Prostate gland (tissue), 2 donors: ENCODE measurements around the gene GRIA4. TPM values are rescaled to one million over a fixed set of nuclear protein-coding genes. Genes with fewer than 3 reads are reported as not detected.

ENCODE experiments used
- DNase-seq: peaks from one replicate; pipeline ENCODE4 v3.0.0-alpha.2; 2019; ENCODE audit warnings: low spot score
- H3K27ac ChIP-seq, 2 donors: fragments of 200-600 bp; sonication (generic); 2 replicates each; pipeline ENCODE4 v1.5.1; 2017 to 2019
- H3K27me3 ChIP-seq: fragments of 200-600 bp; sonication (generic); replicated peaks from 2 replicates; pipeline ENCODE4 v1.5.1; 2019; ENCODE audit not compliant: insufficient read depth
- H3K36me3 ChIP-seq, 2 donors: fragments of 200-600 bp; sonication (generic); 1 replicate in 1 of 2; 2 replicates in 1 of 2; pipeline versions ENCODE4 v1.5.1 to v1.8.1; 2017 to 2019
- H3K4me1 ChIP-seq: fragments of 200-600 bp; sonication (generic); replicated peaks from 2 replicates; pipeline ENCODE4 v1.5.1; 2019
- H3K4me3 ChIP-seq, 2 donors: fragments of 200-600 bp; sonication (generic); 2 replicates each; pipeline ENCODE4 v1.5.1; 2017 to 2019
- H3K9me3 ChIP-seq: fragments of 200-600 bp; sonication (generic); 2 replicates; pipeline ENCODE4 v1.5.1; 2017
- CTCF ChIP-seq, 4 experiments: fragments of 200-600 bp in 2 of 4; fragments of 450-650 bp in 2 of 4; sonication (generic) in 2 of 4; IDR thresholded peaks; 1 replicate in 3 of 4; 2 replicates in 1 of 4; pipeline ENCODE4 v1.5.1; 2016 to 2019; ENCODE audit warnings: antibody characterized with exemption in 4 of 4, mild to moderate bottlenecking in 2 of 4, moderate library complexity in 2 of 4
- POLR2A ChIP-seq: fragments of 450-650 bp; IDR thresholded peaks from one replicate; pipeline ENCODE4 v1.6.1; 2016; ENCODE audit warnings: antibody characterized with exemption, mild to moderate bottlenecking
- POLR2AphosphoS5 ChIP-seq: sonication (generic); formaldehyde crosslinking; IDR thresholded peaks from one replicate; pipeline ENCODE4 v1.6.1; 2017; ENCODE audit warnings: antibody characterized with exemption
- WGBS: methylation state at CpG from one replicate; pipeline ENCODE4 v1.1.5; 2018; 5-methylcytosine and 5-hydroxymethylcytosine counted together
- intact Hi-C: fragments of 100-400 bp; cut with DNase I; formaldehyde crosslinking; loops from one replicate; pipeline ENCODE4 v1.14.2; 2022
- total RNA-seq, 2 donors: library from RNA; depleted of rRNA; stranded (reverse); fragments of >200 nt; gene quantifications; one replicate each; pipeline ENCODE4 v1.1.0, GENCODE V29; 2016

Gene GRIA4
- total RNA-seq, 2 donors from 2014 or later = not detected

GRCh38 chr11:105960252-105961245, 350.7 kb downstream of the GRIA4 start:
- TF ChIP-seq CTCF (IDR thresholded peaks at IDR 0.05) (no peak), POLR2AphosphoS5 (no peak), POLR2A (no peak)
- Histone ChIP-seq H3K9me3 (no peaks in the 10 kb centered on the region), H3K27ac (no peak overlapping the region), H3K27me3 (no peaks in the 10 kb centered on the region), H3K4me3 (no peak overlapping the region), H3K4me1 (no peaks in the 10 kb centered on the region), H3K36me3 (no peaks in the 10 kb centered on the region)
- no peak for DNase-seq
- WGBS = 80% methylated on average over 22 of the region's 22 CpGs
- intact Hi-C loops = no loop called here

DNA sequence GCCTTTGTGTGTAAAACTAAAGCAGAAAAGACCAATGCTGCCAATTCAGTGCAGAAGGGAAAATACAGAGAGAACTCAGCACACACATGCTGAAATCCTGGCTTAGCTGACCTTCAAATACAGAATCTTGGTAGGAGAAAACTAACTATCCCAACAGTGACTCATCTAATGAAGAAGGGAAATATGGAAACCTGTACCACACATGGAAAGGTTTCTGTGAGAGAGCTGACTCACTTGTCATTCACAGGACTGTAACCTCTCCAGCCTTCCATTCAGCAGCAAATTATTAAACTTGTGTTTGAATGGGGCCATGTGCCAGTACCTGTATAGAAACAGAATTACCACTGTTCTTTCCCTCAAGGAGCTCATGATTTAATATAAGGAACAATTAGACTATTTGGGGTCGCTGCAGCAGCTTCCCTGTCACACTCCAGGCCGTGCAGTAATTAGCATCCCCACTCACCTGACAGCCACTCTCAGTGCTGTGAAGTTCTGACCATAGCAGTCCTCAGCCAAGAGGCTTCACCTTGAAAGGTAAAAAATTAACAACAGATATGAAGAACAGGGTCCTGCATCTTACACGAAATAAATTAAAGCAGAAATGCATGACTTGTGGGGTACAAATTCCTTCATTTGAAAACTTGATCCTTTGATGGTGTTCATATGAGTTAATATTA, 358.3 kb downstream of the GRIA4 start:
- no peaks in the 10 kb centered on the region for H3K4me1 ChIP-seq
- TF ChIP-seq POLR2A (no peak), CTCF (IDR thresholded peaks at IDR 0.05) (no peak), POLR2AphosphoS5 (no peak)
- no peaks in the 10 kb centered on the region for H3K9me3 ChIP-seq
- H3K27ac ChIP-seq = no peak overlapping the region
- 80% methylated on average over 3 of the region's 3 CpGs for WGBS
- intact Hi-C loops = no loop called here
- no peaks in the 10 kb centered on the region for H3K36me3 ChIP-seq
- no peak for DNase-seq
- H3K4me3 ChIP-seq = no peak overlapping the region
- H3K27me3 ChIP-seq = no peaks in the 10 kb centered on the region

- Histone ChIP-seq H3K27me3 (no peaks in the 10 kb centered on the region), H3K9me3 (no peaks in the 10 kb centered on the region), H3K27ac (no peak overlapping the region), H3K36me3 (no peaks in the 10 kb centered on the region), H3K4me1 (no peaks in the 10 kb centered on the region), H3K4me3 (no peak overlapping the region)
- TF ChIP-seq POLR2A (no peak), POLR2AphosphoS5 (no peak), CTCF (IDR thresholded peaks at IDR 0.05) (no peak)
- intact Hi-C loops = no loop called here
- DNase-seq = no peak
- 80% methylated on average over 1 of the region's 1 CpG for WGBS
Observed at GRCh38 chr11:105969756-105970155, 359.9 kb downstream of the GRIA4 start.

GRCh38 chr11:105975128-105975527, 365.3 kb downstream of the GRIA4 start:
- 44% methylated on average over 1 of the region's 1 CpG for WGBS
- intact Hi-C loops = no loop called here
- no peaks in the 10 kb centered on the region for H3K36me3 ChIP-seq
- H3K9me3 ChIP-seq = no peaks in the 10 kb centered on the region
- H3K27ac ChIP-seq = no peak overlapping the region
- TF ChIP-seq CTCF (IDR thresholded peaks at IDR 0.05) (no peak), POLR2AphosphoS5 (no peak), POLR2A (no peak)
- H3K27me3 ChIP-seq = no peaks in the 10 kb centered on the region
- H3K4me1 ChIP-seq = no peaks in the 10 kb centered on the region
- no peak for DNase-seq
- H3K4me3 ChIP-seq = no peak overlapping the region
